NCI-H2081 (cell line): Measurements from ENCODE around the gene LLGL1.
A peak's percentile ranks its signal among the peaks of the same experiment; 100 is the strongest.

Experiments
- DNase-seq, 2 experiments: peaks; one replicate each; lab custom pipeline; 2025; lab: John Stamatoyannopoulos, UW

The LLGL1 gene

DNA sequence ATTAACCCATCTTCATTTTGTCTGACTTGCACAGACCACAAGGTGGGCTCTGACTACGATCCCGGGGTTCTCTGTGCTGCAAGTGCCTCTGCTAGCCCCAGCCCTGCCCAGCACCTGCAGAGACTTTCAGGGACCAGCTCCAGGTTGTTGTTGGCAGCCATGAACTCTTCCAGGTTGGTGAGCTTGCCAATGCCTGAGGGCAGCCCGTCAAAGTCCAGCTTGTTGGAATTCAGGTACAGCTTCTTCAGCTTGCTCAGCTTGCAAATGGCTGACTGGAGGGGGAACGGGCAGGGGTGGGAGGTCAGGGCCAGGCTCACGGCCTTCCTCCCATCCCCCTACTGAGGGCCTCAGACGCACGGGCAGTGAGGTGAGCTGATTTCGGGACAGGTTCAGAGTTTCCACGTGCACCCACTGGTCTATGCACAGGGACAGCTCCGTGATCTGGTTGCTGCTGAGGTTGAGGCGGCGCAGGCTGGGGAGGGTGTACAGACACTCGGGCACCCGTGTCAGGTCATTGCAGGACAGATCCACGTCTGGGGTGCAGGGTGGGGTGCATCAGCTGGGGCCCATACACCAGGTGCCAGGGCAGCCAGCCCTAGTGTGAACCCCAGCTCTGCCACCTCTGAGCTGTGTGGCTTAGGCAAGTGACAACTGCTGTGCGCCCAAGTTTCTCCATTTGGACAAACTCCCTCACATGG, 27.9 kb downstream of the LLGL1 start:
- no peak for DNase-seq

- no peak for DNase-seq
Measured at GRCh38 chr17:18253947-18254821, 28.7 kb downstream of the LLGL1 start.

DNA sequence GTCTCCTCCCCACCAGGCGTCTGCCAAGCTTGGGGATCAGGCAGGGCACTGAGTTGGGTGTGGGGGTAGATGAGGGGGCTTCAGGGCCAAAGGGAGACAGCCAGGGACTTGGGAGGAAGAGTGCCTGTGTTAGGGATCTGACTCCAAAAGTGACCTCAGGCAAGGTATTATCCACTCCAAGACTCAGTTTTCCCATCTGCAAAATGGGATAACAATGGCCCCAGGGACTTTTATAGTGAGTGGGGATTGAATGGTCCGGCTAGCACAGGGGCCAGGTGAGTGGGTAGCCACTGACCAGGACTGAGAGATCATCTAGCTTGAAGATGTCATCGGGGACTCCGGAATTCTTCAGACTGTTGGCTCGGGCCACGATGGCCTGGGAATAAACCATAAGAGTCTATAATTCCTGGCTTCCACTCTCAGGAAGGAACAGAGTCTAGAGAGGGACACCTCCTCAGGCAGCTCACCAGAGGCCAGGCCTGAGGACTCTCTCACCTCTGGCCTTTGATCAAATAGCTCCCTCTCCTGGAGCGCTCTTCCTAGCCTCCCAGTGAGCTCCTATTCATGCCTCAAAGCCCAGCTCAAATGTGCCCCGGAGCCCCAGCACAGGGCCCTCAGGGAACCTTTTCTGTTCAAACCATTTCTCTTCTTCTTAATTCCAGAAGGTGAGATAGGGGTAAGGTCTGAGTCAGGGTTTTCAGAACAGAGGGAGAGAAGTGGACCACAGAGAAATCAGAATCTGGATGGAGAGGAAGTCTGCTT, 29.6 kb downstream of the LLGL1 start:
- DNase-seq = no peak

- DNase-seq = no peak
Measured at GRCh38 chr17:18256351-18256750, 30.9 kb downstream of the LLGL1 start.

DNA sequence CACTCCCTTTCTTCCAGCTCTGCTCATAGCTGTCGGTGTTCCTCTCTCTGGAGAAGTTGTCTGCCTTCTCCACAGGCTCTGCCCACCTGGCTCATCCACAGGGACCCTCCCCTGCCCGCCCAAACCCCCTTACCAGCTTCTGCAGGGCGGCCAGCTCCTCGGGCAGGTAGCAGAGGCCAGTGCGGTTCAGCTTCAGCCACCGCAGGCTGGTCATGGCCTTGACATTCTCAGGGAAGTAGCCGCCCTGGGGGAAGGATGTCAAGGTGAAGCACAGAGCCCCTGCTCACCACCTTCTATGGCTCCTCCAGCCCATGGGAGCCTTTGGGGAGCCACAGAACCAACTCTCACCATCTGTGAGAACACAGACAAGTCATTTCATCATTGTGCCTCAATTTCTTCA, 31.3 kb downstream of the LLGL1 start:
- no peak for DNase-seq

- DNase-seq = no peak
Measured at GRCh38 chr17:18257268-18257981, 32.0 kb downstream of the LLGL1 start.

DNA sequence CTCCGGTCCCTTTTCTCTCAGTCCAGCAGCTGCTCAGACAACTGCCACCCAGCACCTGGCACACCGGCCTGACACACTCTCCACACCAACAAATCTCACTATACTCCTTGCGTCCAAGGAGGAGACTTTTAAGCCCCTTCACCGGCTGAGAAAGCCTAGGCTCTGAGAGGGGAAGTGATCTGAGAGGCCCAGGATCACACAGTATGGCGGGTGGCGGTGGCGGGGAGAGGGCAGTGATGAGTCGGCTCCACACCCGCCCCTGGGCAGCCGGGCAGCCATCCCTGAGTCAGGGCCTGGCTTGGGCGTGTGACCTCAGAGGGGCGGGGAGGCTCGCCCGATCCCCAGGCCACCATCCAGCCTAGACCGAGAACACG, 32.5 kb downstream of the LLGL1 start:
- DNase-seq = peak in 1 of 2 experiments; percentile 5

GRCh38 chr17:18258356-18259038, 33.1 kb downstream of the LLGL1 start, which contains the start of gene FLII:
TSS of gene FLII (minus strand) at chr17:18258738. CDS start at chr17:18258690, 48 bp downstream.
- peak in 1 of 2 experiments; percentile 10 for DNase-seq

DNA sequence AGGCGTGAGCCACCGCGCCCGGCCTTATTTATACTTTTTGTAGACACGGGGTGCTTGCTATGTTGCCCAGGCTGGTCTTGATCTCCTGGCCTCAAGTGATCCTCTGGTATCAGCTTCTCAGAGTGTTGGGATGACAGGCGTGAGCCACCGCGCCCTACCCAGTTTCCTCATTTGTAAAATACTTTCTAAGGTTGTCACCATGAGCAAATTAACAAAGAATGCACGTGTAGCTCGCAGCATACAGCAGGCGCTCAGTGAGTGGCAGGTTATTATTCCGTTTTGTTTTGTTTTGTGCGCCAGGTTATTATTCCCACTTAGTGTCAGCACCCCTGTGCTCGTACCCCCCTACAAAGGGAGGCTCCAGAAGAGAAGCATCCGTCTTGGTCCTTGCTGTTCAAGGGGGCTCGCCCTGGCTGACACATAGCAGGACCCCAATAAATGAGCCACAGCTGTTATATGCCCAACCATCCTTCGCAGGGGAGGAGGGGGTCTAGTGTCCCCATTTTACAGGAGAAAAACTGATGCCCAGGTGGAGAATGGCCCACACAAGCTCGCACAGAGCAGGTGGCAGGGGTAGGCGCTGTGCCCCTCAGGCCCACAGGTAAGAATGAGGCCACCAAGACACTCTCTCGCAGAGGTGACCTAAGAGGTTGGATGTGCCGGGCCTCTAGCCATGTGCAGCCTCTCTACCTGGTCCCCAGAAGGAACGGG, 34.3 kb downstream of the LLGL1 start:
- no peak for DNase-seq

DNA sequence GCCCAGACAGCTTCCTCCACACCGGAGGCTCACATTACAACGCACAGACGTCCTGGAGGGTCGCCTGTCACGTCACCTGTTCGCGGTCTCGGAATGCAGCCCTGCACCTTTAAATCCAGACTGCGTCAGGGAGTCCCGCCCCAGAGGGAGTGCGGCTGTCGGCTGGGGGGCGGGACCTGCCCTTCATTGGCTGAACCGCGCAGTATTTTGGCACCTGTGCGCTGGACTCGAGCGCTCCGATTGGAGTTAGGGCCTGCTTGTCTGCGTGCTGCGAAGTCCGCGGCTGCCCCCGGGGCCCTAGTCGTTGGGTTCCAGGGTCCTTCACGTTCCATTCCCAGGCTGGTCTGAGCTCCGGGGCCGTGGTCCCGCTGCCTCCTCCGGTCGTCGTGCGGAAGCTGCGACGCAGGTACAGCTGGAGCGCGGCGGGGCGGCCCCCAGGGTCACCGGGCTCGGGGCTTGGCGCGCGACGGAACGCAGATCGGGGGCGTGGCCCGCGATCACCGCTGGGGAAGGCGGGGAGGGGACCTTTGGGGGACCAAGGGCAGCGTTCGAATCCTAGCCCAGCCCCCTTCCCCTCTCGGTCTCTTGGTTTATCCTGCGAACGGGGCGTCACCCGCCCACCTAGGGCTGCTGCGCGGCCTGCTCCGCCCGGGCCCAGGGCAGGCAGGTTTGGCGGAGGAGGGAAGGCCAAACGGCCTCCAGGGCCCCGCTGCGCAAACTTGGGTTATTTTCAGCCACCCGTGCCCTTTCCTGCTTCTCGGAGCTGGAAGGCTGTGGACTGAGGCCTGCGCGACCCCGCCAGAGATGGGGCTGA, 35.1 kb downstream of the LLGL1 start, which contains the start of gene MIEF2:
Gene MIEF2, plus strand, starts transcription at position 331 of the 814 bp plus-strand sequence. CDS start 2,059 bp downstream, outside the sequence.
- peak; percentile 86 to 91 for DNase-seq

DNA sequence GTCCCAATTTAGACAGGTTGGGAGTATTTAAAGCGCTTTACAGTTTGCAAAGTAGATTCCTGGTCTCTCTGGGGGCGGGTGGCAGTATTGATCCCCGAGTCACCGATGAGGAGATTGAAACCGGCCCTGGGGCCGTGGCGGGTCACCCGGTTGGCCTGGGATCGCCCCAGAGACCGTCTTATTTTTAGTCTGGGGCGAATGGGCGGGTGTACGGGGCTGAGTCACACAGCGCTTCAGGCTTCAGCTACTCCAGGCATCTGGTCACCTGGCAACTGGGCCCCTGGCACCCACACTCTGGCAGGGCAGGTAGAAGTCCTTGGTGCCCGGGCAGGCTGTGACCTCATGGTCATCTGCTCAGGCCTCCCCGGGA, 35.7 kb downstream of the LLGL1 start:
- no peak for DNase-seq

- DNase-seq = no peak
Measured at GRCh38 chr17:18261659-18262058, 36.2 kb downstream of the LLGL1 start.

- DNase-seq = no peak
Measured at GRCh38 chr17:18262111-18262510, 36.7 kb downstream of the LLGL1 start.

DNA sequence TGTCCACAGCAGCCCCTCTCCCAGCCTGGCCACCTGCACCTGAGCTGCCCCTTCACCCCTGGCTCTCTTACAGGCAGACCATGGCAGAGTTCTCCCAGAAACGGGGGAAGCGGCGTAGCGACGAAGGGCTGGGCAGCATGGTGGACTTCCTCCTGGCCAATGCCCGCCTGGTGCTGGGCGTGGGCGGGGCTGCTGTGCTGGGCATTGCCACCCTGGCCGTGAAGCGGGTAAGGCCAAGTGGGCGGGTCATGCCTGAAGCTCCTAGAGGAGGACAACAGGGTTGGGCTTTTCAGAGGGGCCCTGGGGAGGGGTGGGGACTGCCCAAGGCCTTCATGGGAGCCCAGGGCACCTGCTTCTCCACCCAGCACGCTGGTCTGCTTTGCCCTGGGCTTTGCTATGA, 37.2 kb downstream of the LLGL1 start:
- DNase-seq = no peak

- no peak for DNase-seq
Measured at GRCh38 chr17:18263885-18264682, 38.6 kb downstream of the LLGL1 start.

DNA sequence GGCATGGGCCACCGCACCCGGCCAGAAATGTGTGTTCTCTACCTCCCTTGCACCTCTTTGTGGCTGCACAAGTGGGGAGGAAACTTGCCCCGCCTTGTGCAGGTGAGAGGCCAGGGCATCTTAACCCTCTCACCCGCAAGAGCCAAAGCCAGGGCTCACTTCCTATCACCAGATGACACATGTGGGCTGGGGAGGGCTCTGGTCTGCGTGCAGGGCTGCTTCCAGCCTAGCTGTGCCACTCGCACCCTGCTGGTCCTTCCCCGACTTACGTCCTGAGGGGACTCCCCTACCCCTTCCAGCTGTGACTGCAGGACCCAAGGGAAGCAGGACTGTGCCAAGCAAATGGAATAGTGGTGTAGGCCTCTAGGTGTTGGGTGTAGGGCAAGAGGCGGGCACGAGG, 41.9 kb downstream of the LLGL1 start:
- DNase-seq = no peak

DNA sequence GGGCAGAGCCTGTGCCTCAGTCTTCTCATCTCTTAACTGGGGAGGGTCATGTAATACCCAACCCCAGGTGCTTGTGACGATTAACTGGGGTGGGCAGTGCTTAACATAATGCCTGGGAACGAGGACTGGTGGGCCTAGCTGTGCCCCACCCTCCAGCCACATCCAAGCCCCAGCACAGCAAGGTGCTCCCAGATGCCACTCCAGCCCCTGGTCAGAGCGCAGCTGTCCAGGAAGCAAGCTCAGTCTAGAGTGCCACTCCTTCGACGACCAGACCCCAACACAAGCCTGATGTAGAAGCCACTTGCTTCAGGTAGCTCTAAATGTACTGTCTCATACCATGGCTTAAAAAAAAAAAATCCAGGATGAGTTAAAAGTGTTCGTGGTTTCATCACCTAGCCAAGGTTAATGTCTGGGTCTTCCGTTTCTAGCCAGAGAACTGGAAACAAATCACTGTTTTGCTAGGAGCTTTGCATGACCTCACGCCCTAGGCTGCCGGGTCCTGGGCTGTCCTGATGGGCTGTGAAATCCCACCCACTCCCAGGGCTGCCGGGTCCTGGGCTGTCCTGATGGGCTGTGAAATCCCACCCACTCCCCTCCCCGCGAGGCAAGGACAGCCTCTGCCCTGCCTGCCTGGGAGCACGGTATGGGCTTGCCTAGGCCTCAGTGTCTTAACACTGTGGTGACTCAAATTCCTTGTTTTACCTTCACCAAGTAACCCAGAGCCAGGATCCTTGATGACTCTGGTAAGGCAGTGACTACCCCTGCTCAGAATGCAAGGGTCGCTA, 42.7 kb downstream of the LLGL1 start:
- no peak for DNase-seq
